NCI-H146 (cell line): ENCODE results near the gene PRKD3.
"Not testable (repeated sequence)": the region's sequence is repeated elsewhere in the genome, so short reads cannot be mapped to it uniquely, and the experiment has no call there.

Experiments
- DNase-seq: peaks from one replicate; lab custom pipeline; 2025; lab: John Stamatoyannopoulos, UW

The PRKD3 gene

DNA sequence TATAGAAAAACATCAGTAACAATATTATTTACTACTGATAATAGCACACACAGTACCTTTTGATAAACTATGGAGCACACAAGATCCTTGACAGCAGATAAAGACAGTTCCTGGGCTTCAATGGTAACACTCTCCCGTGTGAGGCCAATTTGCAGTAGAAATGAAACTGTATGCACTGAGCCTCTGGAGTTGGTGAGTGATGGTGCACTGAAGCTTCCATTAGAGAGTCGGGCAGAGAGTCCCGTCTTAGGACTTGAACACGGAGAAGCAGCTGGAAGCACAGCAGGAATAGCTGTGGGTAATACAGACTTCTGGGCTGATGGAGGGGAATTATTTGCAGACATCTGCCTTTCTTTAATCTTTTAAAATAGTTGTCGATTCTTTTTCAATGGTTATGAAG is 8.5 kb downstream of the PRKD3 start:
- DNase-seq, result no peak

DNA sequence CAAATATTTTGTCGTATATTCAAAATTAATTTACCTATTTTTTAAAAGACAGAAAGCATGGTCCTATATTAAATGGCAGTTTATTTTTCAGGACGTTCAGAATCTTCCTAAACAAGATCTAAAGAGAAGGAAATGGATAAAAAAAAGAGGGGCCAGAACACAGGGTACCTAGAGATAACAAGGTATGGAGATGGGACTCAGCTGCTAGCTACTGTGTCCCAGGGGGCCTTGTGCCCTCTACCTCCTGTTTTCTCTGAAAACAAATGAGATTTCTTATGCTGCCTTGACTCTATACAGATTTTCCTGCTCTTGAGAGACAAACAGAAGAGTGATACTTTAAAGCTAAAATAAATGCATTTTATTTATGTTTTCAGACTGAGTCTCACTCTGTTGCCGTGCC is 9.3 kb downstream of the PRKD3 start:
- no peak for DNase-seq

DNA sequence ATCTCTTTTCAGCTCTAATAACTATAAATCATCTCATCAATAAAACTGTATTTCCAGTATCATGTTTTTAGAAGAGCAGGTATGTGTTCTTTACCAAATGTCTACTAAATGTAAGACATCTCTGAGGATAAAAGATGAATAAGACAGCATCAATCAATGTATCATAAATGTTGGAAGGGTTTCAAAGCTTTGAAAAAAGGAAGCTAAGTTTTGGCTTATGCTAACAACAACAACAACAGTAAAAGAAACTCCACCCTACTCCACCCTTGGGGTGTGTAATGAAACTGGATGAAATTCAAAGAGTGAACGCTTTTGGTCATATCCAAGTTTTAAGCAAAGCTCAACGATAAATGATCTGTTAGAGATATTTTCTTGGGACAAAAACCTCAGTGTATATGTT is 17.1 kb downstream of the PRKD3 start:
- DNase-seq, result no peak

DNA sequence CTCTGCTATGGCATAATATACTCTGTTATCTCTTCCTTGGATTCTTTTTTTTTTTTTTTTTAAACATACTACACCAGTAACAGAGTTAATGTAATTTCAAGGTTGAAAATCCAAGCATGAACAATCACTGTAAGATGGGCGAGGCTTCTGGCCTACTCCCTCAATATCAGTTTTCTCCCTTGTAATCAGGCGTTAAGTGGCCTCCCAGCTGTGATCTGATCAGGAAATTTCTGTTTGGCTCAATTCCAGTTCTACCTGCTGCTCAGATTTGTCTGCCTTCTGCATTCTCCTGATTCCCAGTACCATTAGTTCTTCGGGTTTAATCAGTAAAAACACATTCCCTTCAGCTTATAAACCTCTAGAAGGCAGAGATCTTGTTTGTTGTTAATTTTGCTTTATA is 18.6 kb downstream of the PRKD3 start:
- peak; percentile 72 for DNase-seq

DNA sequence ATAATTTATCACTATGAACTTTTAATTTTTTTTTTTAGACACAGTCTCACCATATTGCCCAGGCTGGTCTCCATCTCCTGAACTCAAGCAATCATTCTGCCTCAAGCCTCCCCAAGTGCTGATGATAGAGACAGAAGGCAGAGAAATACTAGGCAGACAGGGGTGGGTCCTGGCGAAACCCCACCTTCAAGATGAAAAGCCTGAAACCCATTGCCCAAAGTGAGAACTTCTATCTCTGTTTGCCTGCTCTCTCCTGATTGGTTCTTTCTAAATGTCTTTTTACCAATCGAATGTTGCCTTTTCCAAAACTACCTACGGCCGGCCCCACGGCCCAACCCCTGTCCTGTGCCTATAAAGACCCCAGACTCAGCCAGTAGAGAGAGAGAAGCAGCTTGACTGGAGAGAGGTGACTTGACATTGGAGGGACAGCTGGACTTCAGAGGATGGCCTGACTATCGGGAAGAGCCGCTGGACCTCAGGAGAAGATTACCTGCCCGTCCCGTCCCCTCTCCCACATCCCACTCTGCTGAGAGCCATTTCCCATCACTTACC is 21.9 kb downstream of the PRKD3 start:
- no peak for DNase-seq

DNA sequence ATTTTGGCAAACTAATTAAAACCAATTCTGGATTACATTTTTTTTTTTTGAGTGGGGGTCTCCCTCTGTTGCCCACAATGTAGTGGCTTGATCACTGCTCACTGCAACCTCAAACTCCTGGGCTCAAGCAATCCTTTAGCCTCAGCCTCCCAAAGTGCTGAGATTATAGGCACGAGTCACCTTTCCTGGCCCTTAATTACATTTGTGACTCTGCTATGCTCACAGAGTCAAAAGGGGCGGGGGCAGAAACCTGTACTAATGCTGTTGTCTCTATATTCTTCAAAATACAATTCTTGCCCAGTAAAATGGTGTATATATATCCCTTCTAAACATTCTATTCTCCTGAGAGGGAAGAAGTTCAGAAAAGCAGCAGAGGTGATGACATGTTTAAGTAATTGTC is 23.2 kb downstream of the PRKD3 start:
- DNase-seq, result no peak

DNA sequence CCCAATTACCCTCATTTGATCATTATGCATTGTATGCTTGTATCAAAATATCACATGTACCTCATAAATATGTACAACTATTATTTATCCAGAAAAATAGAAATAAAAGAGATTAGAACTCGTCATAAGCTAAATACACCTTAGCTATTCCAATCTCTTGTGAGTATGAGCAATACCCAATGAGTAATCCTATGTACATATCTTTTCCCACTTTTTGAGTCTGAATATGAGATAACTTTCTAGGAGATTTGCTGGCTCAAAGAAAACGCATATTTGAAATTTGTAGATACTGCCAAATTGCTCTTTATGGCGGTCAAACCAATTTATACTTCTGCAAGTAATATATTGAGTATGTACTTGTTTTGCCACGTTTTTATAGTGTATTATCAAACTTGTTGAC is 24.1 kb downstream of the PRKD3 start:
- DNase-seq, result no peak

DNA sequence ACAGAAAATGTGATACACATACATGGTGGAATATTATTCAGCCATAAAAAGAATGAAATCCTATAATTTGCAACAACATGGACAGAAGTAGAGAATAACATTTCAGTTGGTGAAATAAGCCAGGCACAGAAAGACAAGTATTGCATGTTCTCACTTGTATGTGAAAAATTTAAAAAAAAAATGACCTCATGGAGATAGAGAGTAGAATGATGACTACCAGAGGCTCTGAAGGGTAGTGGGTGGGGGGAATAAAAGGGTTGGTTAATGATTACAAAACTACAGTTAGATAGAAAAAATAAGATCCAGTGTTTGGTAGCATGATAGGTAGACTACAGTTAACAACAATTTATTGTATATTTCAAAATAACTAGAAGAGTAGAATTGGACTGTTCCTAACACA is 24.5 kb downstream of the PRKD3 start:
- no peak for DNase-seq

DNA sequence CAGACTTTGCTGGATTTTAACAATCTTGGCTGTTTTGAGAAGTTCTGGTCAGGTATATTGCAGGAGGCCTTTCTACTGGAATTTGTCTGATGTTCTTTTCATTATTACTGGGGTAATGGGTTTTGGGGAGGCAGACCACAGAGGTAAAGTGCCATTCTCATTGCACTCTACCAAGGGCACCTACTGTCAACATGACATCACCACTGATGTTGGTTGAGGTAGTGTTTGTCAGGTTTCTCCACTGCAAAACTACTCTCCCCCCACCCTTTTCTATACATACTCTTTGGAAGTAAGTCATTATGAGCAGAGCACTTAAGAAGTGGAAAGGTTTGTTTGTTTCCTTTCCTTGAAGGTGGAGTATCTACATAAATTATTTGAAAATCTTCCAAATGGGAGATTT is 27.0 kb downstream of the PRKD3 start:
- DNase-seq, result no peak

DNA sequence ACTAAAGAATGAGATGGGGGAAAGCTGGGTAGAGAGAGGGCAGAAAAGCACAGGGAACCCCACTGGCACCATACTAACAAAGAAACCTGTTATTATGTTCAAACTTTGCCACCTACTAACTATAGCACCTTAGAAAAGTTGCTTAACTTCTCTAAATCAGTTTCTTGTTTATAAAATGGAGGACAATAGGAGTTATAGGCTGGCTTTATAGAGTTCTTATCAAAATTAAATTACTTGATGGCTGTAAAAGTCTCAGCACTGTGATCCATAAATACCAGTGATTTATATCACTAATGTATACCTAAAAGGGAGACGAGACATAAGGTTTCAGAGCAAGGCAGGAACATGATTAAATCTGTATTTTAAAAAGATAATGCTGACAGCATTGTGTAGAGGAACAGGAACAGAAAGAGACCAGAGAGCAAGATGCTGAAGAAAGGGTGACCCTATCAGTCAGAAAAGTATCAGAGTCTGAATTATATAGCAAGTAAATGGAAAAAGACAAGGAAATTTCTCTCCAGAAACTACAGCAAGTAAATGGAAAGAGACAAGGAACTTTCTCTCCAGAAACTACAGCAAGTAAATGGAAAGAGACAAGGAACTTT is 29.1 kb downstream of the PRKD3 start:
- no peak for DNase-seq

DNA sequence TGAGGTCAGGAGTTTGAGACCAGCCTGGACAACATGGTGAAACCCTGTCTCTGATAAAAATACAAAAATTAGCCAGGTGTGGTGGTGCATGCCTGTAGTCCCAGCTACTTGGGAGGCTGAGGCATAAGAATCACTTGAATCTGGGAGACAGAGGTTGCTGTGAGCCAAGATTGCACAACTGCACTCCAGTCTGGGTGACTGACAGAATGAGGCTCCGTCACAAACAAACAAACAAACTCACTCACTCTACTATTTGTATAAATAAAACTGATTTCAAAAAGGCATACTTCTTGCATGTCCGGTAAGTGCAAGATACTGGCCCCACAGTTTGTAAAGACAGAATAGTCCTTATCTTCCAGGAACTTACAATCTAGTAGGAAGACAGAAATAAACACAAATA is 29.8 kb downstream of the PRKD3 start:
- not testable (repeated sequence) for DNase-seq

DNA sequence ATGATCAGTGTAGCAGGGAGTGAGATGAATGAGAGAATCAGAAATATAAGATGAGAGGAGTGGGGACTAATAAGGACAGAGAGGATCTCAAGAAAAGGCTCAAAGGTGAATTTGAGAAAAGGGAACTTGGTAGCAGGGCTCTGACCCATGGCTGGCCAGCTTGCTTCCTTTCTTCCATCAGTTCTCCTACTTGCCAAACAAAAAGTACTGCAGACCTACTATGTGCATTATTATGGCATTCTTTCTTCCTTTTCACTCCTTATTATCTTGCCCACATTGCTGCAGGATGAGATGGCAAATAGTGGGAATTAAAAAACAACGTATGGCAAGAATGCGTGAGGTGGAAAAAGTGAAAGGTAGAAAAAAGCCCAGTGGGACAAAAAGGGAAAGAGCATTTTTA is 33.0 kb downstream of the PRKD3 start:
- DNase-seq, result no peak

DNA sequence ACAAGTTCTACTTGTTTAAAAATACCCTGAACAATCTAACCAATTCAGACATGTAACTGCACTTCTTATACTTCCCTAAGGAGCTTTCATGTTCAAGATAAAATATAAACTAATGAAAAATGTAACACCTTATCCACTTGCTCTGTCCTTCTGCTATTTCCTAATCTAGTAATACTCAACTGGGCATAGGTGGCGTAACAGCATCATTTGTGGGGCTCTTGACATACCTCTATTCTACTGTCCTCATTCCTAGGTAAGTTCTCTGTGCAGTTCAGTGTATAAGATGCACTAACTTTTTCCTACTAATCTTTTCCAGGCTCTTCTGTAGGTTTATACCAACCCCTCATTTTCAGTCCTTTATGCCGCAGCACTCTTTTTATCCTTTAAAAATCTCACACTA is 36.7 kb downstream of the PRKD3 start:
- peak; percentile 48 for DNase-seq

DNA sequence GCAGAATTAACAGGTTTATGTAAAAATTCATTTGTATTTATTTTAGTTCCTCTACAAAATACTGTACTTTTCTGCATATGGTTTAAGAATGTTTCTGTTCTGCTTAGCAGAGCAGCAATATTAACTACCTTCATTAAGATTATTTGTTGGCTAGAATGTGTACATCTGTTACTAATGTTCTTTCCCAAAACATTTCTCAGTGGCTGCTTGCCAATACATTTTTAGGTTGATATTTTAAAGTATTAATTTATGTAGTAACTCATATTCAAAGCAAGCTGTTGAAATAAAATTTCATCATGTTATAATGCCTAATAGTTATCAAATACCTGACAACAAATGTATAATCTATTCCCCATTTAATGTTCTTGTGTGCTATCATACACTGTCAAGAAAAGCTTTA is 40.3 kb downstream of the PRKD3 start:
- no peak for DNase-seq

DNA sequence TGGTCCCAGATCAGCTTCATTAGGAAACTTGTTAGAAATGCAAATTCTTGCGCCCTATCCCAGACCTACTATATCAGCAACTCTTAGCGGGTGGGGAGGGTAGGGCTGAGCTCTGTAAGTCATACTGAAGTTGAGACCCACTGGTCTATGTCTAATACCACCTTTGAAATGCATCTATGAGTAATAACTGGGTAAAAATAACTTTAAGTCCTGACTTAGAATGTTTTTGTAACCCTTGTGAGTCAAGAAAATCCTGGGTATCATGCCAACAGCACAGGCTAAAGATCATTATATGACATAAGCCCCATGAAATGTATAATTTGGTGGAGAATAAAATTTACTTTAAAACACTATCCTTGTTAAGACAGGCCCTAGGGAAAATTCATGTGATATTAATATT is 41.4 kb downstream of the PRKD3 start:
- no peak for DNase-seq

DNA sequence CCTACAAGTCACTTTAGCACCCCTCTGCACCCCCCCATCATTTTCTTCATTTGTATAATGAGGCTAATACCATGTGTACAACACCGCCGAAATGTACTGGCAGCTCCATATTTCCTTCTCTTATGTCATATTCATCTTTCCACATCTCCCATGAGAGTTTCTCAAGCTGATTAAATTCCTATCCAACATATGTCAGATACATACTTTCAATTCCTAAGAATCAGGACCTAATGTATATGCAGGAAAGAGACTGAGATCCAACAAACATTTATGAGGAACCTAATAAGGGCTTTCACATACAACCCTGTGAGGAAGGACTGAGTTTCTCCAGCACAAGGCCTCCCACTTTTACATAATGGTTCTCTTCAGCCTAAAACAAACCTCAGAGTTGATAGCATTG is 41.9 kb downstream of the PRKD3 start:
- DNase-seq, result no peak

DNA sequence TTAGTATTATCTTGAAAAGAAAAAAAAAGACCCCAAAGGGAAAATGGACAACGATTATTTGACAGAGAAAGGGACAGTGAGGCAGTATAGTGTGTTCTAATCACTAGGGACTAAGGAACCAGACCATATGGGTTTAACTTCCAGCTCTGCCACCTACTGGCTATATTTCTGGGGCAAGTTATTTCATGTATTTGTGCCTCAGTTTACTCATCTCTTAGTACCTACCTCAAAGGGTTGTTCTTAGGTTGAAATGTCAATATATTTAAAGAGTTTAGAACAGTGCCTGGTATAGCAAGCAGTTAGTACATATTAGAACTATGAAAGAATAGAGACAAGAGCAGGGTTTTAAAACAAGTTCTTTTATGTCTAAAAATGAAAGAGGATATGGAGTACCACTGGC is 42.7 kb downstream of the PRKD3 start:
- no peak for DNase-seq

DNA sequence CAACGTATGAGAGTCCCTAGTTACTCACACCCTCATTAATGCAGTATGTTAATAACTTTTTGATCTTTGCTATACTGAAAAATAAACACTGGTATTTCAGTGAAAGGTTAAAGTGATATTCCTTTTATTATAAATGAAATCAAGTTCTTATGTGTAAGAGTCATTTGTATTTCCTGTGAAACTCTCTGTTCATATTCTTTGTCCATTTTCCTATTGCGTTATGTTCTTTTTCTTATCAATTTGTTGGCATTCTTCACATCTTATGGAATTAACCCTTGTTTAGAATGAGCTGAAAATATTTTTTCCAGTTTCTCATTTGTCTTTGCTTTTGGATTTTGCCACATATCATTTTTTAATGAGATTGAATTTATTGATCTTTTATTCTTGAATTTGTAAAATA is 48.3 kb downstream of the PRKD3 start:
- DNase-seq, result no peak
